Upper lobe of right lung (tissue), 1 donor: ENCODE results near the gene RCBTB2. TPM values are rescaled to one million over a fixed set of nuclear protein-coding genes. Genes with fewer than 3 reads are reported as not detected.
"Not testable (repeated sequence)": the region's sequence is repeated elsewhere in the genome, so short reads cannot be mapped to it uniquely, and the experiment has no call there.

Source experiments
- ATAC-seq: fragments of 200-7000 bp; cut with Tn5 transposase; one replicate; pipeline ENCODE4 v1.9.1; 2020; ENCODE audit warnings: mild to moderate bottlenecking, moderate library complexity
- DNase-seq: peaks from one replicate; pipeline ENCODE4 v3.0.0-alpha.2; 2020
- H3K27ac ChIP-seq: fragments of 200-600 bp; one replicate; pipeline ENCODE4 v1.8.0; 2022
- H3K27me3 ChIP-seq: fragments of 200-600 bp; one replicate; pipeline ENCODE4 v1.8.0; 2022; ENCODE audit warnings: mild to moderate bottlenecking
- H3K36me3 ChIP-seq: fragments of 200-600 bp; one replicate; pipeline ENCODE4 v1.8.0; 2022
- H3K4me1 ChIP-seq: fragments of 200-600 bp; one replicate; pipeline ENCODE4 v1.8.0; 2022
- H3K4me3 ChIP-seq: fragments of 200-600 bp; one replicate; pipeline ENCODE4 v1.8.0; 2022; ENCODE audit warnings: mild to moderate bottlenecking
- H3K9me3 ChIP-seq: fragments of 200-600 bp; one replicate; pipeline ENCODE4 v1.8.0; 2022
- intact Hi-C: fragments of 100-400 bp; cut with DNase I; formaldehyde crosslinking; loops from one replicate; pipeline ENCODE4 v1.11.0; 2022
- total RNA-seq: library from RNA; stranded (reverse); fragmentation: NEBNext Ultra II Directional; extraction: Animal tissue kit (Norgen Biotek cat#: 25700); gene quantifications from one replicate; pipeline ENCODE4 v1.2.1, GENCODE V29; 2021
- TF ChIP-seq, protein P1 (sequence below): fragments of 200-600 bp; IDR thresholded peaks from one replicate; pipeline ENCODE4 v1.8.0; 2022; ENCODE audit warnings: antibody characterized with exemption
- donor health status: DM: no; HTN: yes; CAD: no; lungs with severe emphysema.

Gene RCBTB2
- total RNA-seq, 1 donor from 2014 or later, result 18.4 TPM

DNA sequence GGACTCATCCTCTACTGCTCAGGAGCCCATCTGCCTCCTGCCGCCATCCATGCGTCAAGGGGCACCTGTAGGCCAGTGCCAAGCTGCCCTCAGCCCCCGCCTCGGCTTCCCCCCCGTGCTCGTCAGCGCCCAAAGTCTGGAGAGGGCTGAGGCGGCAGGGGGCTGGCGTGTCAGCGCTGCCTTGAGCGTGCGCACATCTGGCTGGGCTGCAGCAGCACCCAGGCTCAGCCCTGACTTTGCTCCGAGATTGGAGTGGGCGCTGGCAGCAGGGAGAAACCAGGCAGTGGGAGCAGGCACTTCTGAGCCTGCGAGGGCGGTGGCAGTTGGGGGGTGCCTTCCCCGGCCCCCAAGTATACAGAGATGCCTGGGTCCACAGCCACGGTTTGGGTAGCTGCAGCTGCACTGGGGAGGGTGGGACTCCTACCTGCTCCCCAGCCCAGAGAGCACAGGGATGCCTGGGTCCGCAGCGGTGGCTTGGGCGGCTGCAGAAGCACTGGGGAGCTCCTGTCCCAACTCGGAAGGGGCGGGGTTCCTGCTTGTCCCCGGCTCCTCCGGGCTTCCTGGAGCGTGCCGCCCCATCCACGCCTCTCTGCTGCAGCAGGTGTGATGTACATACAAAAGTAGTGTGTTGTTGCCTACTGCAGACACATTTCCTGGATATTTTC, 75.2 kb downstream of the RCBTB2 start:
- H3K4me1 ChIP-seq, result no peaks in the 10 kb centered on the region
- no peaks in the 10 kb centered on the region for H3K9me3 ChIP-seq
- no peak overlapping the region for H3K27ac ChIP-seq
- DNase-seq, result peak; percentile 61
- intact Hi-C loops, result no loop called here
- H3K27me3 ChIP-seq, result no peaks in the 10 kb centered on the region
- TF ChIP-seq, protein P1, sequence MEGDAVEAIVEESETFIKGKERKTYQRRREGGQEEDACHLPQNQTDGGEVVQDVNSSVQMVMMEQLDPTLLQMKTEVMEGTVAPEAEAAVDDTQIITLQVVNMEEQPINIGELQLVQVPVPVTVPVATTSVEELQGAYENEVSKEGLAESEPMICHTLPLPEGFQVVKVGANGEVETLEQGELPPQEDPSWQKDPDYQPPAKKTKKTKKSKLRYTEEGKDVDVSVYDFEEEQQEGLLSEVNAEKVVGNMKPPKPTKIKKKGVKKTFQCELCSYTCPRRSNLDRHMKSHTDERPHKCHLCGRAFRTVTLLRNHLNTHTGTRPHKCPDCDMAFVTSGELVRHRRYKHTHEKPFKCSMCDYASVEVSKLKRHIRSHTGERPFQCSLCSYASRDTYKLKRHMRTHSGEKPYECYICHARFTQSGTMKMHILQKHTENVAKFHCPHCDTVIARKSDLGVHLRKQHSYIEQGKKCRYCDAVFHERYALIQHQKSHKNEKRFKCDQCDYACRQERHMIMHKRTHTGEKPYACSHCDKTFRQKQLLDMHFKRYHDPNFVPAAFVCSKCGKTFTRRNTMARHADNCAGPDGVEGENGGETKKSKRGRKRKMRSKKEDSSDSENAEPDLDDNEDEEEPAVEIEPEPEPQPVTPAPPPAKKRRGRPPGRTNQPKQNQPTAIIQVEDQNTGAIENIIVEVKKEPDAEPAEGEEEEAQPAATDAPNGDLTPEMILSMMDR, result no peak
- H3K4me3 ChIP-seq, result no peak overlapping the region
- ATAC-seq, result peak; percentile 29
- peaks cover 64% of the 10 kb centered on the region for H3K36me3 ChIP-seq

DNA sequence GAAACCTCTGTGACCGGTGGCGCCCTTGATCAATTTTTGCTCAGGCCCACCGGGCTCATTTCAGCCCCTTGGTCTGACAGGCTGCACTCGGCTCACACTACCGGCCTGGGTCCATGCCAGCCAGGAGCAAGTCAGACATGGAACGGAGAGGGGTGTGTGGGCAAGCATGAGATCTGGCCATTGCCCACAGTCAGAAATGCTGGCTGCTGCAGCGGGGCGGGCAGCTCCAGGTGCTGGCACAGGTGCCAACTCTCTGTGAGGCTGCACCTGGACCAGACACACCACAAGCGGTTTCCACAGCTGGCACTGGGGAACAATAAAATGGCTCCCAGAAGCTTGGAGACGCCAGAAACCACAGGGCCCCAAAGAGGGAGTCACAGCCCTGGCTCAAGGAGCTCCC, 76.3 kb downstream of the RCBTB2 start:
- Histone ChIP-seq H3K4me1 (no peaks in the 10 kb centered on the region), H3K27me3 (no peaks in the 10 kb centered on the region), H3K36me3 (peaks cover 53% of the 10 kb centered on the region), H3K27ac (no peak overlapping the region), H3K9me3 (no peaks in the 10 kb centered on the region), H3K4me3 (no peak overlapping the region)
- TF ChIP-seq, protein P1, result no peak
- no peak for ATAC-seq
- DNase-seq, result peak; percentile 51
- intact Hi-C loops, result no loop called here

DNA sequence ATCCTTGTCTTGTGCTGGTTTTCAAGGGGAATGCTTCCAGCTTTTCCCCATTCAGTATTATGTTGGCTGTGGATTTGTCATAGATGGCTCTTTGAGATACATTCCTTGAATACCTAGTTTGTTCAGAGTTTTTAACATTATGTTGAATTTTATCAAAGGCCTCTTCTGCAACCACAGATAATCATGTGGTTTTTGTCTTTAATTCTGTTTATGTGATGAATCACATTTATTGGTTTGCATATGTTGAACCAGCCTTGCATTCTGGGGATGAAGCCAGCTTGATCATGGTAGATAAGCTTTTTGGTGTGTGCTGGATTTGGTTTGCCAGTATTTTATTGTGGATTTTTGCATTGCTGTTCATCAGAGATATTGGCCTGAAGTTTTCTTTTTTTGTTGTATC, 81.7 kb downstream of the RCBTB2 start:
- ATAC-seq, H3K27ac ChIP-seq, intact Hi-C loops, H3K27me3 ChIP-seq, H3K4me3 ChIP-seq, DNase-seq: not testable (repeated sequence)
- peaks cover 23% of the 10 kb centered on the region for H3K36me3 ChIP-seq
- peaks cover 12% of the 10 kb centered on the region for H3K9me3 ChIP-seq
- peaks cover 13% of the 10 kb centered on the region for H3K4me1 ChIP-seq

DNA sequence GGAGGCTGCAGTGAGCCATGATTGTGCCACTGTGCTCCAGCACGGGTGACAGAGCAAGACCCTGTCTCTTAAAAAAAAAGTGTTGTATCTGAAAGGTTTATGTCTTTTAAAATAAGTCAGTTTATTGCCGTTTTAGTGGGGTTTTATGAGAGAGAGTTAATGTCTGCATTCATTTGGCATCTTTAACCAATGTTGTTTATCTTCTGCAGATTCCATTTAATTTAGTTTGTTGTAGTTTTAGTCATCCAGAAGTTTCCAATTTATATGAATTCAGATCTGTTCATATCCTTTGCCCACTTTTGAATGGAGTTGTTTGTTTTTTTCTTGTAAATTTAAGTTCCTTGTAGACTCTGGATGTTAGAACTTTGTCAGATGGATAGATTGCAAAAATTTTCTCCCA, 83.2 kb downstream of the RCBTB2 start:
- no peaks in the 10 kb centered on the region for H3K27me3 ChIP-seq
- H3K4me1 ChIP-seq, result peaks cover 13% of the 10 kb centered on the region
- ATAC-seq (no peak), DNase-seq (no peak)
- H3K4me3 ChIP-seq, result no peak overlapping the region
- H3K36me3 ChIP-seq, result peaks cover 19% of the 10 kb centered on the region
- H3K9me3 ChIP-seq, result peaks cover 12% of the 10 kb centered on the region
- TF ChIP-seq, protein P1, result no peak
- intact Hi-C loops, result no loop called here
- peak overlapping the region; percentile 52 for H3K27ac ChIP-seq

DNA sequence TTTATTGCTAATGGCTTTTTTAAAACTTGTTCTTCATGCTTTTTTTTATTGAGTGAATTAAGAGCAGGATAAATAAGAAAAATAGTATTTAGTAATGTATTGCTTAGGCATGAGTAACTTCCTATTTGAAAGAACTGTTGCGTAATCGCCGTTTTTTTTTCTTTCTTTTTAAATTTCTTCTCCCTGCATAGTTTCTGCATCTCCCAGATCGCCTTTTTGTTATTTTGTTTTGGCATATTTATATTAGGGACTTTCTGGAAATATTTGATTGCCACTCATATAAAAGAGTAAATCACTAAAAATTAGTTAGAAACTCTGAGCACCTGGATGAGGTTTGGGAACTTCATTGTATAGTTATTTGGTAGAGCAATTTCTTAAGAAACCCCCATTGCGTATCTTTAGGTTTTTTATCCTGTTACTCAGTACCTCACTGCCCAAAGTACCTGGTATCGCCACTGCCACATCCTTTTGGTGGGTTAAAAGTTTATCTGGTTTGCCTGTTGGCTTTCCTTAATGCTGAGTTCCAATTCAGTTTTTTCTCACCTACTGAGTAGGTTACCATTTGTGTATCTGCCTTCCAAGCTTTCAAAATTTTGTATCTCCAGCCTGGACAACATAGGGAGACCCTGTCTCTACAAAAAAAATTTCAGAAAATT, 83.8 kb downstream of the RCBTB2 start:
- ATAC-seq (no peak), DNase-seq (no peak)
- Histone ChIP-seq H3K9me3 (peaks cover 12% of the 10 kb centered on the region), H3K27ac (peak overlapping the region; percentile 52), H3K36me3 (peaks cover 13% of the 10 kb centered on the region), H3K4me1 (peaks cover 13% of the 10 kb centered on the region), H3K4me3 (peak overlapping the region; percentile 18), H3K27me3 (no peaks in the 10 kb centered on the region)
- intact Hi-C loops, result no loop called here
- TF ChIP-seq, protein P1, result no peak

DNA sequence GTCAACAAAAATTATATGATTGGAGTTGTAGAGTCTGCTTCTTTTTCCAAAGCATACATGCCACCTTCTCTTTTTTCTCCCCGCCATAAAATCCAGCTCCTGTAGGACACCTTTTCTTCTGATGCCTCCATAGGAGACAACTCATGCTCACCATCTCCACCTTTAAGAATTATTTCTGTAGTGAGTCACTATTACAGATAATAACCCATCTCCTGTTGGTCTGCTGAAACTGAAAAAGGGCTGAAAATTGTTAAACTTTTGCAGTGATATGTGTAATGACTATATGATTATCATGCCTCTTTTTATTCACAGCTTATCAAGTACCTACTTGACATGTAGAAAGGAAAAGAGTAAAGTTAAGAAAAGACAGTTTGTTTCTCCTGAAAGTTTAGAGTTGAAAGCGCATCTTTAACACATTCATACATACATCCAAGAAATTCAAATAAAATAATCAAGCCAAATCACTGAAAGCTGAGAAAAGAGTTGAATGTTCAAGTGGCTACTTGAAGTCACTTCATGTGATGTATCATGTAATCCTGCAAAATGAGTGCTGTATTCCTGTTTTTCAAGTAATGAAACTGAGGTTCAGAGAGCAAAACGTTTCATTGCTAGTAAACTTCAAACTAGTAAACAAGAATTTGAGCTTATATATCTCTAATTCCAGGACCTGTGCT, 84.5 kb downstream of the RCBTB2 start:
- peaks cover 10% of the 10 kb centered on the region for H3K36me3 ChIP-seq
- no peak for DNase-seq
- H3K27me3 ChIP-seq, result no peaks in the 10 kb centered on the region
- no peak for ATAC-seq
- peaks cover 13% of the 10 kb centered on the region for H3K4me1 ChIP-seq
- peaks cover 12% of the 10 kb centered on the region for H3K9me3 ChIP-seq
- peak overlapping the region; percentile 18 for H3K4me3 ChIP-seq
- H3K27ac ChIP-seq, result peak overlapping the region; percentile 52
- TF ChIP-seq, protein P1, result no peak
- intact Hi-C loops, result no loop called here
